ACC112 (cell line): ENCODE data around the gene IGF2BP3.

ENCODE experiments used
- H2AFZ ChIP-seq: fragments of 200-600 bp; sonication (generic); one replicate; pipeline ENCODE4 v1.6.0; 2017; ENCODE audit warnings: antibody characterized with exemption, low read length; ENCODE audit not compliant: unreplicated experiment
- H3K27ac ChIP-seq: fragments of 200-600 bp; sonication (generic); 2 replicates; pipeline ENCODE4 v1.5.1; 2014; ENCODE audit warnings: low read depth, mild to moderate bottlenecking, antibody characterized with exemption, low read length, moderate library complexity
- H3K27me3 ChIP-seq: fragments of 200-600 bp; sonication (generic); 2 replicates; pipeline ENCODE4 v1.6.1; 2014; ENCODE audit warnings: mild to moderate bottlenecking, antibody characterized with exemption, low read length, moderate library complexity, mixed read lengths; ENCODE audit not compliant: insufficient read depth
- H3K36me3 ChIP-seq: fragments of 200-600 bp; sonication (generic); 2 replicates; pipeline ENCODE4 v1.6.1; 2016; ENCODE audit warnings: mild to moderate bottlenecking, antibody characterized with exemption, low read length, moderate library complexity, mixed read lengths; ENCODE audit not compliant: insufficient read depth
- H3K4me1 ChIP-seq: fragments of 200-600 bp; sonication (generic); one replicate; pipeline ENCODE4 v1.6.1; 2016; ENCODE audit warnings: low read length, mixed read lengths; ENCODE audit not compliant: insufficient read depth, unreplicated experiment, control insufficient read depth
- H3K4me3 ChIP-seq: fragments of 200-600 bp; sonication (generic); 2 replicates; pipeline ENCODE4 v1.5.1; 2014; ENCODE audit warnings: mild to moderate bottlenecking, low read depth, low read length
- H3K79me2 ChIP-seq: fragments of 200-600 bp; sonication (generic); one replicate; pipeline ENCODE4 v1.6.0; 2016; ENCODE audit warnings: low read length; ENCODE audit not compliant: control insufficient read depth, unreplicated experiment, insufficient read depth

Gene IGF2BP3

DNA sequence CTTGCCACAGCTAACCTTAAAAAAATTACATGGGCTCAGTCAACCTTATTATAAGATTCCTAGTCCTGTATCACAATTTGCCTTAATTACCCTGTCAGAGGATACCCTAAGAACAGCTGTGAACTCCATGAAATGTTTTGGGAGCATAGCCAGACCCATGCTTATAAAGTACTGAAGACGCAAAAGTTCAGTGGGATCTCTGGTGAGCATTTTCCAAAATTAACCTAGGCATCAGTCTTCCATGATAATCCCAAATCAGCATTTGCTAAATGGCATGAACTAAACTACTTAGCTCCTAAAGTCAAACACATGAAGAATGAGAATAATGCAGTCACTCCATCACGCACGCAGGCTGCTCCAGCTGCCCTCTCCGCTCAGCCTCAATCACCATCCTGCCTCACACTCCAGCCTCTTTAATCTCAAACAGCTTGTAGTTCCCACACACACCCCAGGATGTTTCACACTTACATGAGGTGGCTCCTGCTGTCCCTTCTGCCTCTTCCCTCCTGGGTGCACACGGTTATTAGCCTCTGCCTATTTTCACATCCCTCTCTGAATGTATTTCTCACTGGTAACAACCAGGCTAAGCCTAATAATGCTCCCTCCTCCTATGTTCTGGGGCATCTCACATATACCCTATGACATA lies 15.3 kb downstream of the IGF2BP3 start:
- Histone ChIP-seq H3K4me1 (no peaks in the 10 kb centered on the region), H3K27ac (no peak overlapping the region), H3K4me3 (no peak overlapping the region), H2AFZ (no peak overlapping the region), H3K79me2 (peaks cover 83% of the 10 kb centered on the region), H3K27me3 (no peaks in the 10 kb centered on the region), H3K36me3 (peaks cover 7% of the 10 kb centered on the region; the same call in 1 of the 2 replicates)

DNA sequence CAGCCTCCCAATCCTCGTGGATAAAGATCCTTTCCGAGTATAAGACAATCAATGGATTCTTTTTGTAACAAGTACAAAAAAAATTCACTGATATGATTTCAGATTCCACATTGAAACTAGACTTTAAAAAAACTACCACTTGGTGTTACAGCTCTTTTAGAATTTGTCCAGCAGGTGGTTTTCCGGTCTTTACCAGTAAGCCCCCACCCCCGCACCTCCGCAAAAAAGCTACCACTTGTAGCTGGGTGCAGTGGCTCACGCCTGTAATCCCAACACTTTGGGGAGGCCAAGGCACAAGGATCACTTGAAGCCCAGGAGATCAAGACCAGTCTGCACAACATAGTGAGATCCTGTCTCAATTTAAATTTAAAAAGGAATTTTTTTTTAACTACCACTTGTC lies 19.8 kb downstream of the IGF2BP3 start:
- no peak overlapping the region for H3K27ac ChIP-seq

DNA sequence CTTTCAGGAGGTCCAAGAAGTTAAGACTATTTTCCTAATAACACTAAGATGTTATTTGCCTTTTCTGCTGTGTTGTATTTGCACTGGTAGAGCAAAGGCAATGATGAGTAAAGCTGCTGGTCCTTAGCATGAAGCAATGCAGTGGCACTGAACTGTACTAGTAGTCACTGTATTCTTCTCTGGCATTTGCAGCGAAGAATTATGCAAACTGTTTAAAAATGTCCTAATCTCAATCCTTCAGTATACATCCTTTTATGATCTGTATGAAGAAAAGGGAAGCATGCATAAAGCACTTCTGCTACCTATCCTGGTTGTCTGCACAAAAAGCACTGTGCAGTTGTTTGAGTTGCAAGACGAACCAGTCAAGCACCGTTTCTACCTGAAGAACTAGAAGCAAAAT lies 20.4 kb downstream of the IGF2BP3 start:
- Histone ChIP-seq H3K36me3 (no peaks in the 10 kb centered on the region), H3K79me2 (peaks cover 78% of the 10 kb centered on the region), H3K4me3 (no peak overlapping the region), H3K4me1 (no peaks in the 10 kb centered on the region), H2AFZ (no peak overlapping the region), H3K27me3 (no peaks in the 10 kb centered on the region), H3K27ac (no peak overlapping the region)

More for the DNA sequence above, 19.8 kb downstream of the IGF2BP3 start:
- Histone ChIP-seq H3K79me2 (peaks cover 78% of the 10 kb centered on the region), H3K4me3 (no peak overlapping the region), H3K27me3 (no peaks in the 10 kb centered on the region), H2AFZ (no peak overlapping the region), H3K4me1 (no peaks in the 10 kb centered on the region), H3K36me3 (no peaks in the 10 kb centered on the region)

DNA sequence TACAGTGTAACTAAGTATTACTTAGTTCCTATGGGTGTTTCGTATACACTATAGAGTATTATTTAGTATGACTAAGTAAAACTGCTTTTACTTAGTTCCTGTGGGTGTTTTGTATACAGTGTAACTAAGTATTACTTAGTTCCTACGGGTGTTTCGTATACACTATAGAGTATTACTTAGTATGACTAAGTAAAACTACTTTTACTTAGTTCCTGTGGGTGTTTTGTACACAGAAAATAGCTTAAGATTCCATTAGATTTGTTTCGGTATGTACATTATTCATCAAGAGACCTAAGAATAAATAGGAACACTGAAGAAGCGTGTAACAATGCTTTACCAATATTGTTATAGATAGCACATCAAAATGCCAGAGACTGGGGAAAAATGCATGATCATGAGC lies 25.0 kb downstream of the IGF2BP3 start:
- Histone ChIP-seq H3K4me3 (no peak overlapping the region), H3K36me3 (no peaks in the 10 kb centered on the region), H3K27me3 (no peaks in the 10 kb centered on the region), H3K27ac (peak overlapping the region; percentile 35; the same call in 1 of the 2 replicates), H3K4me1 (no peaks in the 10 kb centered on the region), H2AFZ (no peak overlapping the region), H3K79me2 (peaks cover 66% of the 10 kb centered on the region)

DNA sequence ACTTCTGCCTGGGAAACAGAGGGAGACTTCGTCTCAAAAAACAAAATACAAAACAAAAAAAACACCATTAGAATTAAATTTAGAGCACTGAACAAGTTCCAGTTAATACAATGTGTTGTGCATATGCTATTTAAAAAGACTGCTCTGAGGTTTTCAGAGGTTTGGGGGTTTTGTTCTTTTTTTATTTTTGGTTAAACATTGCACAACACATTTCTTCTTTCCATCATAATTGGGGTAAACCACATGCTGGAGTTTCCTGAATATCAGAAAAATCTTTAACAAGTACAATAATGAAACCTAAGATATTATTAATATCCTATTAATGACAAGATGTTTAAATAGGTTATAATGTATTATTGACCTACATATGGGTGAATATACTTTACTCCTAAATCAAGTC lies 26.3 kb downstream of the IGF2BP3 start:
- H2AFZ ChIP-seq, result no peak overlapping the region

DNA sequence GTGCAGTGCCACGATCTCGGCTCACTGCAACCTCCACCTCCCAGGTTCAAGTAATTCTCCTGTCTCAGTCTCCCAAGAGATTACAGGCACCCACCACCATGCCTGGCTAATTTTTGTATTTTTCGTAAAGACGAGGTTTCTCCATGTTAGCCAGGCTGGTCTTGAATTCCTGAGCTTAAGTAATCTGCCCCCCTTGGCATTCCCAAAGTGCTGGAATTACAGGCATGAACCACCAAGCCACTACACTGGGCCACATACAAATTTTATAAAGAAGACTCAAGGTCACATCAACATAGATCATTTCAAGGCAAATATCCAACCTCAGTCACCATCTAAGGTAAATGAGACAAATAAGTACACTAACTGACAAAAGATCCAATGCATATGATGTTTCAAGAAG lies 32.1 kb downstream of the IGF2BP3 start:
- Histone ChIP-seq H3K4me3 (no peak overlapping the region), H3K79me2 (peaks cover 51% of the 10 kb centered on the region), H3K36me3 (no peaks in the 10 kb centered on the region), H3K4me1 (no peaks in the 10 kb centered on the region), H2AFZ (no peak overlapping the region), H3K27me3 (no peaks in the 10 kb centered on the region), H3K27ac (no peak overlapping the region)

More for the DNA sequence above, 26.3 kb downstream of the IGF2BP3 start:
- no peaks in the 10 kb centered on the region for H3K27me3 ChIP-seq
- H3K4me1 ChIP-seq, result no peaks in the 10 kb centered on the region
- H3K36me3 ChIP-seq, result no peaks in the 10 kb centered on the region
- H3K4me3 ChIP-seq, result no peak overlapping the region
- no peak overlapping the region for H3K27ac ChIP-seq
- peaks cover 60% of the 10 kb centered on the region for H3K79me2 ChIP-seq

DNA sequence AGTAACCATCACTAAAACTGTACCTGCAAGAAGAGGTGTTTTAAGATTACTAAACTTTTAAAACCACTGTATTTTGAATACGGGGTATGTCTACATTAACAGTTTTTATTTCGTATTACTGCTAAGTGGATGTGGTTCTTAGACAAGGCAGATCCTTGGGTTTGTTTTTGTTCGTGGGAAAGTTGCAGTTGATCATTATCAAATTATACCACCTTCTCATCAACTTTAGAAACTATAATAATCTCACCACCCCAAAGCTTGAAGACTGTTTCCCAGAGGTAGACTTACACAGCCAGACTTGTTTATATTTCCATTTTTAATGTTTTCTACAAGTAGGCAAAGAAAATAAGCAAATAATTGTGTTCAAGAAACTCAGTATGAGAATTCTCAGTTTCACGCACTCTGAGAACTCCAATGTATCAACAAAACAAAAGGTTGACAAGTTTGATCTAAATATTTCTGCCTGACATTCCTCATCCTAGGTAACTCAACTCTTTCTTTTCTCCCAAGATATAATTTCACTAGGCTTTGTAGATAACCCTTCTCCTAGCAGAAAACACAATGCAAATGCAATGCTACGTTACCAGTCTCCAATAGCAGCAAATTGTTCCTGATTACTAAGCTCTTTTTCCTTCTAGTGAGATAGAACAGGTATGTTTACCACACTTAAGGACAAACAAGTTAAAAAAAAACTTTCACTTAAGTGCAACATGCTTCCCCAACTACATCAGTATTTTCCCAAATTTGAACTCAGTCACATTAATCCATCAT lies 36.0 kb downstream of the IGF2BP3 start:
- peaks cover 60% of the 10 kb centered on the region for H3K79me2 ChIP-seq
- H3K4me1 ChIP-seq, result peaks cover 18% of the 10 kb centered on the region
- no peaks in the 10 kb centered on the region for H3K36me3 ChIP-seq
- H2AFZ ChIP-seq, result no peak overlapping the region
- no peak overlapping the region for H3K4me3 ChIP-seq
- H3K27ac ChIP-seq, result no peak overlapping the region
- H3K27me3 ChIP-seq, result no peaks in the 10 kb centered on the region

DNA sequence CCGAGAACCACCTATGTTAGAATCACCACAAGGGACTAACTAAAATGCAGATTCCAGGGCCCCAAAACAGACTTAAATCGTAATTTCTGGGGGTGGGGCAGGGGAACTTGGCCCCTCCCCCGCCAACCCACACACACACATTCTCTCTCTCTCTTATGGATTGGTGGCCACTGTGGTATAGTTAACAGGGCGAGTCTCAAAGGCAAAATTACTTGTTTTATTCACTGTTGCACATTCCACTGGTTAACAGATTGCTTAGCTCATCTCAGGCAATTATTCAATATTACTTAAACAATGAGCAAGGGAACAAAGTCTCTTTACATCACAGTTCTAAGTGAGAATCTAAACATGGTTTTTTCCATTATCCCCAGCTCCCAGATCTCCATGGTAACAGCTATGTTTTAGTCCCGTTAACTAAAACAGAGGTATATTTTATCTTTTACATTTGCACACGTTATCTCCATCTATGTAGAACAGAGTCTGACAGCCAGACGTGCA lies 38.5 kb downstream of the IGF2BP3 start:
- H3K27ac ChIP-seq, result peak overlapping the region; percentile 71

DNA sequence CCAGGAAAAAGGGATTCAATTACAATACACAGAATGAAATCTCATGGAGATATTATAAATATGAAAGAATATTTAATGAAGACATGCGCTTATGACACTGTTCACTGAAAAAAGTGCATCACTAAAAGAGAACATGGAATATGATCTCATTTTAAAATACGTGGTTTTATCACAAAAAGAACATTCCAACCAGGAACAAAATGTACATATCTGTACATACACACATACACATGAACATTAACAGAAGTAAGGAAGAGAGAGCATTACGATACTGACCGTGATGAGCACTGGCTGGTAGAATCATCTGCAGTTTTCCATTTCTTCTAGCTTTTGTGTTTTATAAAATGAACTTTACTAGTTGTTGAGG lies 39.4 kb downstream of the IGF2BP3 start:
- no peaks in the 10 kb centered on the region for H3K36me3 ChIP-seq
- H3K4me3 ChIP-seq, result no peak overlapping the region
- no peak overlapping the region for H2AFZ ChIP-seq
- H3K27me3 ChIP-seq, result no peaks in the 10 kb centered on the region
- H3K4me1 ChIP-seq, result peaks cover 18% of the 10 kb centered on the region
- H3K27ac ChIP-seq, result peak overlapping the region; percentile 71
- H3K79me2 ChIP-seq, result peaks cover 59% of the 10 kb centered on the region

More for the DNA sequence above, 38.5 kb downstream of the IGF2BP3 start:
- H3K4me1 ChIP-seq, result peaks cover 18% of the 10 kb centered on the region
- no peak overlapping the region for H2AFZ ChIP-seq
- no peak overlapping the region for H3K4me3 ChIP-seq
- H3K79me2 ChIP-seq, result peaks cover 57% of the 10 kb centered on the region
- H3K36me3 ChIP-seq, result no peaks in the 10 kb centered on the region
- no peaks in the 10 kb centered on the region for H3K27me3 ChIP-seq

DNA sequence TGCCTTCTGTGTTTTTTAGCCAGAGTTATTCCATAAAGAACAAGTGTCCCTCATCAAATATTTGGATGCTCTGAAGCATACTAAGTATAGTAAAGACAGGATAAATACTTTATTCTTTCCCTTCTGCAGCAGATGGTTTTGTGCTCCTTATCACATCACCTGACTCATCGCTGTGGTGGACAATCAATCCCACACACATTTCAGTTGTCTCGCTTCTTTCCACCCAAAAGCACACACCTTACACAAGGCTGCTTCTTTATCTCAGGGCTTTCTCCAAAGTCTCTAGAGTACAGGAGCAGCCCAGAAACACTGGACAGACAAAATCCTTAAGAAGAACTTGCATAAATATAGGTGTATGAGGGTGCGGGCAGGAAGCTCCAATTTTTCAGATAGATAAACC lies 43.4 kb downstream of the IGF2BP3 start:
- peaks cover 16% of the 10 kb centered on the region for H3K4me1 ChIP-seq
- H3K27me3 ChIP-seq, result no peaks in the 10 kb centered on the region
- no peak overlapping the region for H3K4me3 ChIP-seq
- no peaks in the 10 kb centered on the region for H3K36me3 ChIP-seq
- H3K79me2 ChIP-seq, result peaks cover 59% of the 10 kb centered on the region
- no peak overlapping the region for H2AFZ ChIP-seq
- H3K27ac ChIP-seq, result no peak overlapping the region

DNA sequence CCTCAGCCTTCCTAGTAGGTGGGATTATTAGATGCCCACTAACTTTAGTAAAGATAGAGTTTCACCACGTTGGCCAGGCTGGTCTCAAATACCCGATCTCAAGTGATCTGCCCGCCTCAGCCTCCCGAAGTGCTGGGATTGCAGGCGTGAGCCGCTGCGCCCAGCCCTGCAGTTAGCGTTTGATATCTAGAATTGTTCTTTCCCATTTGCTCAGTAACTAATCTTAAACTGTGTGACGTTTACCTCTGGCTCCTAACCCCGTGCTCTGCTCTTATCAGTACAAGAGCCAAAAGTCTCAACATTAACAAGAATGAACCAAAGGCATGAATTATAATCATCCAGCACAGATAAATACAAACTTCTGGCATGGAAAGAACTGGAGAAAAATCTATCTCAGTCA lies 47.4 kb downstream of the IGF2BP3 start:
- no peaks in the 10 kb centered on the region for H3K27me3 ChIP-seq
- no peaks in the 10 kb centered on the region for H3K36me3 ChIP-seq
- no peak overlapping the region for H3K27ac ChIP-seq
- H3K4me1 ChIP-seq, result peaks cover 16% of the 10 kb centered on the region
- H3K4me3 ChIP-seq, result no peak overlapping the region
- H3K79me2 ChIP-seq, result peaks cover 63% of the 10 kb centered on the region
- H2AFZ ChIP-seq, result no peak overlapping the region
